B cell (primary cell): ENCODE results near the gene ZNF688. TPM values are rescaled to one million over a fixed set of nuclear protein-coding genes. Genes with fewer than 3 reads are reported as not detected.

Experiments used
- ATAC-seq: fragments of 200-7000 bp; cut with Tn5 transposase; one replicate; pipeline ENCODE4 v1.10.0; 2021; ENCODE audit warnings: low read depth, mild to moderate bottlenecking, moderate number of reproducible peaks, moderate library complexity
- CTCF ChIA-PET: fragments of 350-600 bp; sonication (Branson Sonifier 250); formaldehyde crosslinking; loops from one replicate; lab custom pipeline; 2021; ENCODE audit warnings: antibody characterized with exemption, inconsistent platforms; lab: Charles Lee
- POLR2A ChIA-PET: fragments of 350-600 bp; sonication (Branson Sonifier 250); formaldehyde crosslinking; loops from one replicate; lab custom pipeline; 2021; ENCODE audit warnings: antibody characterized with exemption; lab: Charles Lee
- DNase-seq: peaks from one replicate; pipeline ENCODE4 v3.0.0; 2013
- H2AFZ ChIP-seq: 2 replicates; pipeline ENCODE4 v1.6.1; 2012; ENCODE audit warnings: mild to moderate bottlenecking, low read depth, low read length; ENCODE audit not compliant: insufficient read depth, poor library complexity, severe bottlenecking
- H3K27ac ChIP-seq, 2 donors: 1 replicate in 1 of 2; 2 replicates in 1 of 2; pipeline ENCODE4 v1.5.1; 2012 to 2013; ENCODE audit warnings: low read length in 2 of 2, mild to moderate bottlenecking in 2 of 2, moderate library complexity in 1 of 2
- H3K27me3 ChIP-seq, 4 experiments: fragments of 200-600 bp in 1 of 4; sonication (generic) in 1 of 4; replicated peaks in 1 of 4; 1 replicate in 2 of 4; 2 replicates in 2 of 4; pipeline versions ENCODE4 v1.6.1 to v1.7.0; 2013 to 2016; ENCODE audit warnings: low read length in 3 of 4, mild to moderate bottlenecking in 2 of 4, mixed read lengths in 1 of 4, moderate library complexity in 1 of 4; ENCODE audit not compliant: insufficient read depth in 4 of 4, control insufficient read depth in 3 of 4; ENCODE audit errors: control extremely low read depth in 1 of 4
- H3K36me3 ChIP-seq, 2 experiments: replicated peaks in 1 of 2; 1 replicate in 1 of 2; 2 replicates in 1 of 2; pipeline versions ENCODE4 v1.6.1 to v1.7.1; 2013; ENCODE audit warnings: low read length in 1 of 2; ENCODE audit not compliant: insufficient read depth in 2 of 2, control insufficient read depth in 1 of 2; ENCODE audit errors: control extremely low read depth in 1 of 2, extremely low read depth in 1 of 2
- H3K4me1 ChIP-seq, 2 donors: fragments of 200-600 bp in 1 of 2; sonication (generic) in 1 of 2; 1 replicate in 1 of 2; 2 replicates in 1 of 2; pipeline versions ENCODE4 v1.5.1 to v1.6.1; 2013 to 2017; ENCODE audit warnings: low read length in 2 of 2; ENCODE audit not compliant: control insufficient read depth in 2 of 2, insufficient read depth in 2 of 2
- H3K4me2 ChIP-seq: replicated peaks from 2 replicates; pipeline ENCODE3; 2012; ENCODE audit warnings: mild to moderate bottlenecking, low read depth, low read length; ENCODE audit not compliant: poor library complexity, severe bottlenecking
- H3K4me3 ChIP-seq, 5 experiments: fragments of 200-600 bp in 1 of 5; sonication (generic) in 1 of 5; 1 replicate in 3 of 5; 2 replicates in 2 of 5; pipeline versions ENCODE4 v1.5.1 to v1.7.0; 2011 to 2016; ENCODE audit warnings: low read length in 4 of 5, mild to moderate bottlenecking in 4 of 5, low read depth in 2 of 5, control low read depth in 1 of 5, moderate library complexity in 1 of 5; ENCODE audit not compliant: insufficient read depth in 1 of 5; ENCODE audit errors: control extremely low read depth in 1 of 5, extremely low read depth in 1 of 5
- H3K79me2 ChIP-seq: fragments of 200-600 bp; sonication (generic); one replicate; pipeline ENCODE4 v1.6.0; 2016; ENCODE audit warnings: low read length; ENCODE audit not compliant: control insufficient read depth, insufficient read depth
- H3K9ac ChIP-seq: fragments of 200-600 bp; sonication (generic); 2 replicates; pipeline ENCODE4 v1.6.1; 2017; ENCODE audit warnings: mild to moderate bottlenecking, low read length, moderate library complexity
- H3K9me3 ChIP-seq, 3 donors: one replicate each; pipeline versions ENCODE4 v1.6.1 to v1.7.1; 2013; ENCODE audit warnings: low read length in 2 of 3; ENCODE audit not compliant: control insufficient read depth in 2 of 3, insufficient read depth in 1 of 3; ENCODE audit errors: control extremely low read depth in 1 of 3
- H4K20me1 ChIP-seq: 2 replicates; pipeline ENCODE4 v1.6.0; 2012; ENCODE audit warnings: mild to moderate bottlenecking, low read length; ENCODE audit not compliant: insufficient read depth, control insufficient read depth, poor library complexity, severe bottlenecking
- H3K27ac Mint-ChIP-seq: one replicate; pipeline ENCODE4 v1.8.0; 2021; ENCODE audit warnings: mixed read lengths
- H3K27me3 Mint-ChIP-seq: one replicate; pipeline ENCODE4 v1.8.0; 2021; ENCODE audit warnings: mixed read lengths
- H3K4me1 Mint-ChIP-seq: one replicate; pipeline ENCODE4 v1.8.0; 2021; ENCODE audit warnings: mixed read lengths
- H3K4me3 Mint-ChIP-seq: one replicate; pipeline ENCODE4 v1.8.0; 2021; ENCODE audit warnings: mixed read lengths
- H3K9me3 Mint-ChIP-seq: one replicate; pipeline ENCODE4 v1.8.0; 2022; ENCODE audit warnings: mixed read lengths; ENCODE audit not compliant: insufficient read depth
- CTCF ChIP-seq: fragments of 200-600 bp; IDR thresholded peaks from one replicate; pipeline ENCODE4 v1.8.0; 2022; ENCODE audit warnings: antibody characterized with exemption, mild to moderate bottlenecking
- EZH2 ChIP-seq: IDR thresholded peaks from 2 replicates; pipeline ENCODE4 v1.6.1; 2012; ENCODE audit warnings: borderline replicate concordance, low read depth, mild to moderate bottlenecking, moderate library complexity, low read length; ENCODE audit not compliant: insufficient read depth, poor library complexity, severe bottlenecking
- WGBS: methylation state at CpG from one replicate; pipeline ENCODE4 v1.1.5; 2013; ENCODE audit warnings: missing lambda C conversion rate; ENCODE audit not compliant: insufficient coverage; 5-methylcytosine and 5-hydroxymethylcytosine counted together
- intact Hi-C: fragments of 100-400 bp; cut with micrococcal nuclease; formaldehyde crosslinking; loops from one replicate; pipeline ENCODE4 v1.10.0; 2022
- polyA plus RNA-seq: library from polyadenylated mRNA; depleted of rRNA; stranded (reverse); fragments of >200 nt; gene quantifications from 2 replicates; pipeline ENCODE4 v1.2.3, GENCODE V29; 2012
- total RNA-seq, 2 donors: library from RNA; stranded (reverse); fragments of 120-200 nt in 1 of 2; gene quantifications; 1 replicate in 1 of 2; 2 replicates in 1 of 2; pipeline versions ENCODE4 v1.2.3 to v1.2.4, GENCODE V29; 2013 to 2022

ZNF688 gene
- total and polyA plus RNA-seq, 2 donors (not counting 1 experiment from before 2014, with no cell fraction given) = 20.6 to 23.1 TPM

- peak; percentile 87 for DNase-seq
- peak; percentile 25 for ATAC-seq
- CTCF ChIA-PET = interaction anchor here (0.6 to 1.7 kb wide), 11 partner anchors 8 to 118 kb away, joined by 3 to 8 read pairs (median 4); partner anchors contain the start of genes DCTPP1, ITGAL and ZNF764
These were observed 43.8 kb downstream of the ZNF688 start for GRCh38 chr16:30527635-30528178.

More at GRCh38 chr16:30527635-30528178, 43.8 kb downstream of the ZNF688 start:
- H3K4me3 Mint-ChIP-seq = peak overlapping the region; percentile 88
- intact Hi-C loops = loop anchor here (1.0 to 5.0 kb wide), 14 partner anchors 8 to 435 kb away; partner anchors contain the start of genes DCTPP1, FBRS, ITGAL and SEPHS2
- Histone ChIP-seq H3K9ac (peak overlapping the region; percentile 94), H3K79me2 (peaks cover 15% of the 10 kb centered on the region), H3K4me3 (peak overlapping the region; percentile 59 to 97 (median 82)), H2AFZ (peak overlapping the region; percentile 95), H3K36me3 (peaks cover 0 to 5% of the 10 kb centered on the region in 2 experiments), H3K27me3 (no peaks in the 10 kb centered on the region), H4K20me1 (no peaks in the 10 kb centered on the region), H3K27ac (peak overlapping the region; percentile 87 to 89), H3K4me1 (peaks cover 13 to 30% of the 10 kb centered on the region in 2 donors), H3K4me2 (peak overlapping the region; percentile 78), H3K9me3 (no peaks in the 10 kb centered on the region)
- peak overlapping the region; percentile 96 for H3K27ac Mint-ChIP-seq
- POLR2A ChIA-PET = interaction anchor here (0.6 to 2.4 kb wide), 17 partner anchors 8 to 462 kb away, joined by 3 to 12 read pairs (median 4); partner anchors contain the start of genes ALDOA, DCTPP1, SEPHS2 and SEPTIN1
- peaks cover 20% of the 10 kb centered on the region for H3K4me1 Mint-ChIP-seq
- 1% methylated on average over 12 of the region's 14 CpGs for WGBS
- TF ChIP-seq CTCF (no peak), EZH2 (no peak)
- no peaks in the 10 kb centered on the region for H3K27me3 Mint-ChIP-seq
- no peaks in the 10 kb centered on the region for H3K9me3 Mint-ChIP-seq
